Left ventricle myocardium inferior (tissue), 1 donor: ENCODE results near the gene CDH5. TPM values are rescaled to one million over a fixed set of nuclear protein-coding genes. Genes with fewer than 3 reads are reported as not detected.

ENCODE experiments used
- DNase-seq: peaks from one replicate; pipeline ENCODE4 v3.0.0-alpha.2; 2020
- H3K27ac ChIP-seq: fragments of 200-600 bp; replicated peaks from 2 replicates; pipeline ENCODE4 v1.8.0; 2021
- H3K27me3 ChIP-seq: fragments of 200-600 bp; 2 replicates; pipeline ENCODE4 v1.8.0; 2021; ENCODE audit warnings: low read depth
- H3K36me3 ChIP-seq: fragments of 200-600 bp; 2 replicates; pipeline ENCODE4 v1.8.0; 2021
- H3K4me1 ChIP-seq: fragments of 200-600 bp; 2 replicates; pipeline ENCODE4 v1.8.0; 2021
- H3K4me3 ChIP-seq: fragments of 200-600 bp; 2 replicates; pipeline ENCODE4 v1.8.0; 2021; ENCODE audit warnings: mild to moderate bottlenecking, moderate library complexity
- H3K9me3 ChIP-seq: fragments of 200-600 bp; replicated peaks from 2 replicates; pipeline ENCODE4 v1.8.0; 2021
- intact Hi-C: fragments of 100-400 bp; cut with micrococcal nuclease; formaldehyde crosslinking; loops from one replicate; pipeline ENCODE4 v1.11.0; 2022
- total RNA-seq: library from RNA; stranded (reverse); fragmentation: NEBNext Ultra II Directional; extraction: Animal tissue kit (Norgen Biotek cat#: 25700); gene quantifications from one replicate; pipeline ENCODE4 v1.2.1, GENCODE V29; 2021
- TF ChIP-seq, protein P1 (sequence below): fragments of 200-600 bp; IDR thresholded peaks from 2 replicates; pipeline ENCODE4 v1.8.0; 2021; ENCODE audit warnings: antibody characterized with exemption, mild to moderate bottlenecking, borderline replicate concordance
- donor health status: DM: no; HTN: yes; CAD: no; lungs with severe emphysema.

Gene CDH5
- total RNA-seq, 1 donor from 2014 or later, result 47.1 TPM

DNA sequence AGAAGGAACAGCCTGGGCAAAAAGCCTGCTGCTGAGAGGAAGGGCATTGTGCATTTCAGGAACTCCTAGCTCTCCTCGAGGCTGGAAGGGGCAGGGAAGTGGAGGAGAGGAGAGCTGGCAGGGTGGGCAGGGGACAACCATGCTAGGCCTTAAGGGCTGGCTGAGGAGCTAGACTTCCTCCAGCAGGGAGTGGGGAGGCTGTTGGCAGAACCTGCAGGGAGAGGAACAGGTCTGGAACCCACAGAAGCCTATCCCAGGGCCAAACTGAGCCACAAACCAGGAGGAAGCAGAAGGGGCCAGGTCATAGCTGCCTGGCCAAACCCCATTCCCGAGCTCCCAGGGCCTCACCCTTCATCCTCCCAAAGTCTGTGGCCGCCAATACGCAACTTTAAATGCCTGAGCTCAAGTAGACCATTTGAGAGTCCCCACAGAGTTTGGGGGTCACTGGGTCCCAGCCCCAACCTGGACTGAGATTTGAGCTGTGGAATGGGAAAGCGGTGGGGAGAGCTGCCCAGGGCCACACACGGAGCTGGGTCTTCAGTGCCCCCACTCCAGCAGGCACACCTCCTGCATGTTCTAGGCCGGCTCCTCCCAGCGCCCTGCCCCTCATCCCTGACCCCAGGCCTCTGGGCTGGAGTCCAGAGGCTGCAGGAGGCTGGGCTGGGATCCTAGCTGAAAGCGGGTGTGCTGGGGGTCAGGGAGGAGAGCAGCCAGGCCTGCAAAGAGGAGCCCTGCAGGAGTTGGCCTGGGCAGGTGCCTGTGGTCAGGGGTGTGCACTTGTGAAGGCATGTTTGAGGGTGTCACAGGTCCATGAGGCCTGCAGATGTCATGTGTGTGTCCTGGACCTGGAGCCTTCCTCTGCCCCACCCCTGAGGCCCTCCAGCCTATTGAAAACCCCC is 4.5 kb downstream of the CDH5 start:
- Histone ChIP-seq H3K4me3 (peak overlapping the region; percentile 73), H3K4me1 (peaks cover 65% of the 10 kb centered on the region), H3K27ac (peak overlapping the region; percentile 93), H3K27me3 (no peaks in the 10 kb centered on the region), H3K36me3 (peaks cover 5% of the 10 kb centered on the region), H3K9me3 (no peaks in the 10 kb centered on the region)
- no peak for DNase-seq
- TF ChIP-seq, protein P1, sequence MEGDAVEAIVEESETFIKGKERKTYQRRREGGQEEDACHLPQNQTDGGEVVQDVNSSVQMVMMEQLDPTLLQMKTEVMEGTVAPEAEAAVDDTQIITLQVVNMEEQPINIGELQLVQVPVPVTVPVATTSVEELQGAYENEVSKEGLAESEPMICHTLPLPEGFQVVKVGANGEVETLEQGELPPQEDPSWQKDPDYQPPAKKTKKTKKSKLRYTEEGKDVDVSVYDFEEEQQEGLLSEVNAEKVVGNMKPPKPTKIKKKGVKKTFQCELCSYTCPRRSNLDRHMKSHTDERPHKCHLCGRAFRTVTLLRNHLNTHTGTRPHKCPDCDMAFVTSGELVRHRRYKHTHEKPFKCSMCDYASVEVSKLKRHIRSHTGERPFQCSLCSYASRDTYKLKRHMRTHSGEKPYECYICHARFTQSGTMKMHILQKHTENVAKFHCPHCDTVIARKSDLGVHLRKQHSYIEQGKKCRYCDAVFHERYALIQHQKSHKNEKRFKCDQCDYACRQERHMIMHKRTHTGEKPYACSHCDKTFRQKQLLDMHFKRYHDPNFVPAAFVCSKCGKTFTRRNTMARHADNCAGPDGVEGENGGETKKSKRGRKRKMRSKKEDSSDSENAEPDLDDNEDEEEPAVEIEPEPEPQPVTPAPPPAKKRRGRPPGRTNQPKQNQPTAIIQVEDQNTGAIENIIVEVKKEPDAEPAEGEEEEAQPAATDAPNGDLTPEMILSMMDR, result no peak
- intact Hi-C loops, result no loop called here

DNA sequence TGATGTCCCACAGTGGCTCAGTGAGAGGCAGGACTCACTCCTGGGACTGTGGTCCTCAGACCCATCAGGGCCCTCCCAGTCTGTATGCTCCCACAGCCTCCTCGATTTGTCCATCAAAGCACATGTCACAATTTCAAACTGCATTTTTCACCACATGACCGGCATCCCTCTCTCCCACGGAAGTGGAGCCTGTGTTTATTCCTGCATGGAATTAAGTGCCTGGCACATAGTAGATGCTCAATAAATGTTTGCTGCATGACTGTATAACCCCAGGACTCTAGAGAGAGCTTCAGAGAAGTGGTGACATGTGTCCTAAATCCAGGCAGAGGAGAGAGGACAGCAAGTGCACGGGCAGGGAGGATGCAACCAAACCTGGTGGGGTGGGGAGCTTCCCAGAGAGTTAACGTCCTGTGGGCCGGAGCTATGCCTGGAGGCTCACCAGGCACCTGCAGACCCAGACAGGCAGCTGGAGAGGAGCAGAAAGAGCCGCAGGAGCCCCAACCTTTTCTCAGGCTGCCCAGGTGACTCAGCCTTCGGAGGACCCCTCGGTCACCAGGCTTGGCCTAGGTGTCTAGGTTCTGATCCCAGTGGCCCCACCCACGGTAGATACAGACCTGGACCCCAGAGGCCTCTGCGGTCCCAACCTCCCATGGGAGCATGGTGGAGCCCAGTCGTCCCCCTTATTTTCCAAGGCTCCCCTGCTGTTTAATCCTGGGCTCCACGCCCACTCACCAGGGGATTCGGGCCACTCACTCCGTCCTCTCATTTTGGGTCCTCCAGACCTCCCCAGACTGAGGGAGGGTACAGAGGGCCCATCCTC is 5.8 kb downstream of the CDH5 start:
- intact Hi-C loops, result no loop called here
- DNase-seq, result no peak
- peaks cover 66% of the 10 kb centered on the region for H3K4me1 ChIP-seq
- H3K36me3 ChIP-seq, result peaks cover 5% of the 10 kb centered on the region
- TF ChIP-seq, protein P1, result no peak
- H3K9me3 ChIP-seq, result no peaks in the 10 kb centered on the region
- H3K27ac ChIP-seq, result peak overlapping the region; percentile 93
- H3K4me3 ChIP-seq, result peak overlapping the region; percentile 73
- H3K27me3 ChIP-seq, result no peaks in the 10 kb centered on the region

DNA sequence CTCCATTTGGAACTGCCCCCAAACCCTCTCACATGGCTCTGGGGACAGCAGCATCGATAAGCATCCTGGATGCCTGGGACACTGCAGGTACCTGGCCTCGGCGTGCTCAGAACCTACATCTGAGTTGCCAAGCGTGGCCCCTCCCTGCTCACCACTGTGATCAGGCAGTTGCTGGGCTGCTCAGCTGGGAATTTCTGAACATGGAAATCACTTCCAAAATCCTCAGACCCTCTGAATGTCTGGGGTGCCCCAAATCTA is 6.3 kb downstream of the CDH5 start:
- TF ChIP-seq, protein P1, result no peak
- DNase-seq, result no peak
- Histone ChIP-seq H3K9me3 (no peaks in the 10 kb centered on the region), H3K36me3 (peaks cover 5% of the 10 kb centered on the region), H3K4me3 (peak overlapping the region; percentile 73), H3K27ac (peak overlapping the region; percentile 93), H3K4me1 (peaks cover 71% of the 10 kb centered on the region), H3K27me3 (no peaks in the 10 kb centered on the region)
- intact Hi-C loops, result no loop called here

DNA sequence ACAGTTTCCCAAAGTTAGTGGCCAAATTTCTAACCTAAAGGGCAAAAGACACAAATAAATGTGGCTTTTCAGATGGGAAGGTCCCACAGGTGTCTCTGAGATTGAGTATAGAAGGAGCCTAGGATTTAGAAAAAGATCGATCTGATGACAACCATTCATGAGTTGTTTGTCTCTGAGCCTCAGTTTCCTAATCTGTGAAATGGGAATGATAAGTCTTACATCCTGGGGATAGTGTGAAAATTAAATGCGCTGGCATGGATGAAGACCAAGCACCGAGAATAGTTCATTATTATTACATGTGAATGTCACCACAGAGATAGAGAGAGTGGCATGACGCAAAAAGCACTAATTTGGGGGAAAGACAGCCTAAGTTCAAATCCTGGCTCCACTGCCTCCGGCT is 7.2 kb downstream of the CDH5 start:
- intact Hi-C loops, result no loop called here
- Histone ChIP-seq H3K27me3 (no peaks in the 10 kb centered on the region), H3K9me3 (no peaks in the 10 kb centered on the region), H3K27ac (peak overlapping the region; percentile 93), H3K4me1 (peaks cover 79% of the 10 kb centered on the region), H3K36me3 (peaks cover 5% of the 10 kb centered on the region), H3K4me3 (peak overlapping the region; percentile 73)
- DNase-seq, result no peak
- TF ChIP-seq, protein P1, result no peak

DNA sequence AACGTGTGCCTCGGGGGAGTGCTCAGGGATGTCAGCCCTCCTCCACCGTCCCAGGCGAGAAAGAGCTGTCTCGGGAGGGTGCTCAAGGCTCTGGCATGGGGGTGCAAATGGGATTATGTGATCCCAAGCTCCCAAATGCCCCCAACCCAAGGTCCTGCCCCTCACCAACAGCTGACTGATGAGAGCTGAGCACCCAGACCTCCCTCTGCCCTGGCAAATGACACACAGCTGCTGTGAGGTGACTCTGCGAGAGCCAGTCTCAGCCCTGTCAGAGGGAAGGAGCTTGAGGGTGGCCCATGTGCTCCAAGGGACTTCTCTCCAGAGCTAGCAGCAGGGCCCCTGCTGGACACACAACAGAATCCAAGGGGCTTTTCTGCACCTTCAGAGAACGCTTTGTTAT is 7.7 kb downstream of the CDH5 start:
- DNase-seq, result no peak
- peak overlapping the region; percentile 93 for H3K27ac ChIP-seq
- no peaks in the 10 kb centered on the region for H3K9me3 ChIP-seq
- H3K4me3 ChIP-seq, result no peak overlapping the region
- TF ChIP-seq, protein P1, result no peak
- H3K36me3 ChIP-seq, result peaks cover 5% of the 10 kb centered on the region
- no peaks in the 10 kb centered on the region for H3K27me3 ChIP-seq
- intact Hi-C loops, result no loop called here
- H3K4me1 ChIP-seq, result peaks cover 85% of the 10 kb centered on the region
